NCI-H345 treated with DMSO at 0.1 percent for 48 hours (cell line): Measurements from ENCODE around the gene NIPAL4.

Experiments
- DNase-seq: peaks from one replicate; lab custom pipeline; 2025; ENCODE audit not compliant: unreplicated experiment; lab: John Stamatoyannopoulos, UW

NIPAL4 gene

DNA sequence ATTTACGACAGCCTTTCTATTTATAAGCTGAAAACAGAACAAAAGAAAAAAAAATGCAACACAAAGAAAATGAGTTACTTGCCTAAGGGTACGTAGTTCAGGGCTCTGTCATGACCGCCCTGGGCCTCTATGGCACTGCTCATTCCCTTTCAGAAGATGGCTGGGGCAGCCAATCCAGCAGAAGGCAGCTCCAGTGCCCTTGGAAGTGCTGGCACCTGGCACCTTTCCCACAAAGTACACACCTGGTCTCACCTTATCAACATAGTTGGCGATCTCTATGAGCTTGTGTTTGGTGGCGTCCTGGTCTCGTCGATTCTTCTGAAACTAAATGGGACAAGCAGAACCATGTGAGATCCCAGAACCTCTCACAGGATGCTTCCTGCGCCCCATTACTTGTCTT is 53.2 kb downstream of the NIPAL4 start:
- DNase-seq: no peak

DNA sequence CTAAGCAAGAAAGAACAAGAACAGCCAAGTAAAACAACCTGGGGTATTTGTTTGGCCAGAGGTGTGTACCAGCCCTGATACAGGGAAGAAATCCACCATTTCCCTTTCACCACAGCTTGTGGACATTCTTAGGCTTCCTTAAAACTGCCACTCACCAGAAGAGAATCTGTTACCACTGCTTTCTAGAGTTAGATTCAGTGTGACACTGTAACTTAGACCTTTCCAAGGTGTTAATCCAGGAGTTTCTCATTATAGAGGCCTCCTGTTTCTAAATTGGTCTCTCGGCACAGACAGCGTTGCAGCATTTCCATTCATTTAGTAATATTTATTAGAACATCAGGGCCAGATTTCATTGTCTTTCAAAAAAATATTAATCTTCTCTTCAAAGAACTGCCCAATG is 55.0 kb downstream of the NIPAL4 start:
- DNase-seq: no peak

DNA sequence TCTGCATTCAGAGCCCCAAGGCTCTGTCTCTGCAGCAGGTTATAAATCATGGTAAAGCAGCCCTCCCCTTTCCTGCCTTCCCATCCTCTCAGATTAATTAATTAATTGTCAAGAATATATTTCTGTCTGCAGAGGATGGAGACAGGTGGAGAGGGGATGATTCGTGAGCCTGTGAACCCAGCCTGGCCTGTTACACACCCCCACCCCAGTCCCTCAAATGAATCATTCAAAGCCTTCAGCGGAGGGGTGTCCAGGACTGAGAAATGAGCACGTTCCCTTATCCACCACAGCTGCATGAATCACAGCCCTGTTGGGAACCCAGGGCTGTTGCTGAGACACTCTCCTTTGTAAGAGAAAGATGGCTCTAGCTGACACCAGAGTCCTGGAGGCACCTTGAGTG is 56.0 kb downstream of the NIPAL4 start:
- no peak for DNase-seq

DNA sequence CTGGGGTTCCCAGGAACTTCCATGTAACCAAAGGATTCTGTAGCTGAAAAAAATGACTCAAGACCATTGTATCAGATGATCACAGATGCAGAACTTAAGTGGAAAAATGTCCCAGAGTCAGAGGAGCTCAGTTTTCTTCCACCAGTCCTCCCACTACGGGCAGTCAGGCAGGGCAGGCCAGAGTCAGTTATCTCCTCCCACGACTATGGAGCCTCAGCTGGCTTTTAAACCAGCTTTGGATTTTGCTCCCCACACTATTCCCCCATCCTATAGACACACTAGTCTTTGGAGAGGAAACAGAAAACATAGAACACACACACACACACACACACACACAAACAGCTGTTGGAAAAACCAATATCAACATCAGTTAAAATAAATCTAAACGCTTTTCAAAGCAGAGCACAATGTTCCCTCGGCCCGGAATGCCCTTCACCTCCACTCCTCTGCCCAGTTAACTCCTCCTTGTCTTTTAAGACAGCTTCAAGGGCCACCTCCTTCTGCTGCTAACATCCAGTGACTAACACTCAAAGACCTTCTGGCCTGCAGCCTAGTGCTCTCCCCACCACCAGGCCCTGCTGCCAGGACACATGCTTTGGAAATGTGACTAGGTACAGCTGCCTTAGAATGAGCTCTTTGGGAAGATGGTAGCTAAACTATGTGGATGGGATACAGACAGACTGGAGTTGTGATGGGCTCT is 56.8 kb downstream of the NIPAL4 start:
- no peak for DNase-seq

DNA sequence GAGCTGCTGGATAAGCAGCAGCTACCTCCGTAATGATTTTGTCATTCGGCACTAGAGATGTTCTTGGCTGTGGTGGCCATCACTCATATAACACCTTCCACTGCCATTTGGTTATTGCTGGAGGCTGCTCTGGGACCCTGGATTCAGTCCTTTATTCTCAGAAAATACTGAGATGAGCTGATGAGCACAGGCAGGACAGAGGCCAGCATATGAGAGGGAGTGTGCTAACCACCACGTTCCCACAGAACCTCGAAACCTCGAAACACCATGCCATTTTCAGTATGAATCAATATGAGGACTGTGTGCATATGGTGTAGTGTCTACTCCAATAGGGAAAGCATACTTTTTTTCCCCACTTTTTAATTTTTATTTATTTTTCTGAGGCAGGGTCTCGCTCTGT is 59.0 kb downstream of the NIPAL4 start:
- DNase-seq: no peak

DNA sequence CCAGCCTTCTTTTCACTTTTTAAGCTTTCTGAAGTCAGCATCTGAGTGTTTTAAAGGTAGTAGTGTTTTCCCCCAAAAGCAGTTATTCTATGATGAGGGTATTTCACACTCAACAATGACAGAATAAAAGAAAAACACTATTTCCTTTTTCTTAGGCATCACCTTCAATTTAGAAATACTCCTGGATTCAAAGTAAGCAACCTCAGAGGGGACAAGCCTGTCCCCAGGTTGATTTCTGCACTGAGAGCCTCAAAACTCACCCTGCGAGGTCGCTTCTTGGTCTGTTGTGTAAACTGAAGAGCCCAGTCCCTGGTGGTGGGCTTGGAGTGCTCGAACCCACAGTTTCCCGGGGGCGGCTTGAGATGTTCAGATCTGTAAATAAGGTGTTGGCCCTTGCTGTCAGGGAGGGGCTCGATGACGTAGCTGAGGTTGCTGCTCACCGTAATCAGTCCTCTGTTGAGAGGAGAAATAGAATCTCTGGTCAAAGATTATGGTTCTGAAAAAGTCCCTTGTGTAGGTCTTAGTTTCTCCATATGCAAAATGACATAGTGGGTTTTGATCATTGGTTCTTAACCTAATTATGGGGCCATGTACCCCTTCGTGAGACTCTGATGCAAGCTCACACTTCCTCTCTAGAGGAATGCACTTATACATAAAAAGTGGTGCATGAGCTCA is 59.7 kb downstream of the NIPAL4 start:
- no peak for DNase-seq

DNA sequence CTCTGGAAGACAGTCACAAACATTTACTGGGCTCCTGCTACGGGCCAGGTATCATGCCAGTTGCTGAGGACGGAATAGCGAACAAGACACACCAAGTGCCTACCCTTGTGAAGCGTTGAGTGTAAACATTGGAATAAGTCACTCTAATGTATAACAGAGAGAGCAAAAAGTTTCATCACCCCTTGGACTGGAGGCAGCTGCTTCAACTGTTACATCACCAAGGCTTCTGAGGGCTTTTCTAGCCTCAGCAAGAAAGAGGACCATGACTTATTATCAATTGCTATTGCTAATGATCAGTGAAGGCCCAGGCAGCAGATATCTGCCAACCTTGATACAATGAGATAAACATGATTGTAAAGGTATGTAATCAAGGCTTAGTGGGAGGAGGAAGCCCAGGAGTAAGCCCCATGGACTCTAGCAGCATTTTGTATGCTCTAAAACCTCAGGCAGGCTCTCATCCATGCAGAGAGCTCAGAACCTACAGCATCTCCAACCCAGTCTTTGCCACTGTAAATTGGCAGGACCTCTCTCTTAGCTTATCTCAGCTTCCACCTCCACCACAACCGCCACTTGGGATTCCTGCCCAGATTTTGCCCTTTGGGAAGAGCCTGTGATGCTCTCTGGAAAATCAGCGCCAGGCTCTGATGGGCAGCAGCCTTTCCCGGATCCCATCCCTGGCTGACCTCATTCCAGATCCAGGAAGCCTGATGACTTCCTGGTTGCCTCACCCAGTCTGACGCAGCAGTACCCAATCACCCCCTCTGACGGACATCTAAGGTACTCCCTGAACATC is 61.1 kb downstream of the NIPAL4 start:
- no peak for DNase-seq

DNA sequence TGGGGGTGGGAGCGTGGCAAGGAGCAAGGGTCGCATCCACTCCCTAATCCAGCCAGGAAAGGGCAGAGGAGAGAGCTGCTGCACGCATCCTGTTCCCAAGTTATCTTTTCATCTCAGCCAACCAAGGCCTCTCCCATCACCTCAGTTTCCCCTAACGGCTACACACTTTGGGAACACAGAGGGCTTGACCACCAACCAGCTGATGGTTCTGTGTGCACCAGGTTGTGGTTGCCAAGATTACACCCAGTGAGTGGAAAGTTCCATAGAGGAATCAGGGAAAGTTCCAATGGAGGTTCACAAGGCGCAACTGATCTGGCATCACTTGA is 61.7 kb downstream of the NIPAL4 start:
- DNase-seq: no peak

DNA sequence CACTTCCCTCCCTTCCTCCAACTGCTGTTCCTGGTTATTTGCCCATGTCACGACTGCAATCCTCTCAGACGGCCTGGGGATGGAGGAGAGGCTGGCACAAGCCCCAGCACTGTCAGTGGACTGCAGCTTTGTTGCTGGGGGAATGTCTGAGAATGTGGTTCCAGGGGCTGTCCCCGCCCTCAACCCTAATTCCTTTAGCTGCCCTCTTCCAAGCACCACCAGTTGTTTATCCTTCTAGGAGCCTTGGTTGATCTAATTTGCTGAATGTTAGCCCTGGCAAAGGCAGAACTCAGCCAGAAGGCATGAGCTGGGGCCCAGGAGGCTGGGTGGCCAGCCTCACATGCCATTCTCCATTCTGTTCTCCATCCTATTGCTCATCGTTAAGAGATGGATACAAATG is 64.0 kb downstream of the NIPAL4 start:
- no peak for DNase-seq
